ENCODE data around the gene TMBIM4. TPM values are rescaled to one million over a fixed set of nuclear protein-coding genes. Genes with fewer than 3 reads are reported as not detected.

Gene TMBIM4
- total RNA-seq, 1 experiment from 2014 or later, result 51.1 TPM

- Histone ChIP-seq H3K4me1 (ENCODE audit: control insufficient read depth in 1 of 2, insufficient read depth in 2 of 2, low read length in 2 of 2) (peaks cover 0 to 14% of the 10 kb centered on the region in 2 experiments; a peak in 1 of 4 replicates), H3K4me3 (replicated peaks in 1 of 2; ENCODE audit: low read depth in 1 of 2, low read length in 2 of 2) (no peak overlapping the region), H2AFZ (ENCODE audit: low read depth, low read length, poor library complexity, severe bottlenecking) (peak overlapping the region; percentile 47), H3K79me2 (ENCODE audit: insufficient read depth, low read length) (no peaks in the 10 kb centered on the region), H3K27me3 (ENCODE audit: insufficient read depth, low read length) (no peaks in the 10 kb centered on the region), H3K4me2 (ENCODE audit: low read length) (peak overlapping the region; percentile 8; the same call in 1 of the 2 replicates), H3K9ac (ENCODE audit: low read length) (no peak overlapping the region), H3K36me3 (ENCODE audit: control insufficient read depth in 1 of 2, insufficient read depth in 2 of 2, low read length in 2 of 2) (no peaks in the 10 kb centered on the region), H4K20me1 (ENCODE audit: insufficient read depth) (no peaks in the 10 kb centered on the region), H3K27ac (ENCODE audit: low read depth, low read length) (no peak overlapping the region), H3K9me3 (ENCODE audit: control insufficient read depth in 1 of 2, insufficient read depth in 1 of 2, low read depth in 1 of 2, low read length in 2 of 2) (no peaks in the 10 kb centered on the region), H3K9me2 (ENCODE audit: insufficient read depth) (no peaks in the 10 kb centered on the region)
- intact Hi-C loops (cut with micrococcal nuclease), result loop anchor here (1.0 to 5.0 kb wide), 6 partner anchors 125 to 1196 kb away; no protein-coding TSS in a partner anchor
- ChIA-PET CTCF (interaction anchor here (0.6 to 1.9 kb wide), 12 partner anchors 10 to 893 kb away, joined by 3 to 12 read pairs (median 4); no protein-coding TSS in a partner anchor), RAD21 (ENCODE audit: low non-redundant PET in 1 of 2, low total read pairs in 2 of 2, uncharacterized antibody in 2 of 2, unreplicated experiment in 2 of 2) (interaction anchor here in 1 of 2 experiments (1.3 kb wide), 1 partner anchor 786 kb away, joined by 3 read pairs; no protein-coding TSS in a partner anchor), POLR2A (interaction anchor here (0.7 kb wide), 3 partner anchors 43 to 246 kb away, joined by 3 read pairs; no protein-coding TSS in a partner anchor)
- ATAC-seq (peak; percentile 91), DNase-seq (ENCODE audit: low read depth, low spot score) (peak; percentile 68)
- TF ChIP-seq ZNF274 (IDR thresholded peaks at IDR 0.05; ENCODE audit: low read depth, low read length) (no peak), TCF7L2 (IDR thresholded peaks at IDR 0.05; ENCODE audit: borderline replicate concordance, extremely low read depth, insufficient read depth, insufficient read length) (no peak), POLR2A (IDR thresholded peaks at IDR 0.05; ENCODE audit: borderline replicate concordance, extremely low read depth, insufficient read depth, insufficient read length) (no peak), MAX (IDR thresholded peaks at IDR 0.05) (no peak), CTCF (IDR thresholded peaks at IDR 0.05 in 2 of 3, conservative IDR thresholded peaks at IDR 0.05 in 1 of 3; ENCODE audit: borderline replicate concordance in 1 of 3, insufficient read depth in 1 of 3, low read depth in 2 of 3, low read length in 2 of 3) (peak; percentile 75 to 97 (median 90)), RAD21 (IDR thresholded peaks at IDR 0.05; ENCODE audit: low read depth) (peak; percentile 95), YY1 (IDR thresholded peaks at IDR 0.05; ENCODE audit: extremely low read depth, insufficient replicate concordance, low read depth, low read length) (peak; percentile 78), EZH2phosphoT487 (IDR thresholded peaks at IDR 0.05; ENCODE audit: borderline replicate concordance) (no peak)
- no TSS peak for BruUV-seq (replicated peaks)
These were observed 82.3 kb downstream of the TMBIM4 start for GRCh38 chr12:66087365-66087943.
